GM10847 (cell line): Measurements from ENCODE around the gene THBS1.

Experiments used
- POLR2A ChIP-seq: IDR thresholded peaks from 2 replicates; pipeline ENCODE4 v1.6.1; 2011; ENCODE audit not compliant: insufficient read length; ENCODE audit errors: extremely low read depth

THBS1 gene

DNA sequence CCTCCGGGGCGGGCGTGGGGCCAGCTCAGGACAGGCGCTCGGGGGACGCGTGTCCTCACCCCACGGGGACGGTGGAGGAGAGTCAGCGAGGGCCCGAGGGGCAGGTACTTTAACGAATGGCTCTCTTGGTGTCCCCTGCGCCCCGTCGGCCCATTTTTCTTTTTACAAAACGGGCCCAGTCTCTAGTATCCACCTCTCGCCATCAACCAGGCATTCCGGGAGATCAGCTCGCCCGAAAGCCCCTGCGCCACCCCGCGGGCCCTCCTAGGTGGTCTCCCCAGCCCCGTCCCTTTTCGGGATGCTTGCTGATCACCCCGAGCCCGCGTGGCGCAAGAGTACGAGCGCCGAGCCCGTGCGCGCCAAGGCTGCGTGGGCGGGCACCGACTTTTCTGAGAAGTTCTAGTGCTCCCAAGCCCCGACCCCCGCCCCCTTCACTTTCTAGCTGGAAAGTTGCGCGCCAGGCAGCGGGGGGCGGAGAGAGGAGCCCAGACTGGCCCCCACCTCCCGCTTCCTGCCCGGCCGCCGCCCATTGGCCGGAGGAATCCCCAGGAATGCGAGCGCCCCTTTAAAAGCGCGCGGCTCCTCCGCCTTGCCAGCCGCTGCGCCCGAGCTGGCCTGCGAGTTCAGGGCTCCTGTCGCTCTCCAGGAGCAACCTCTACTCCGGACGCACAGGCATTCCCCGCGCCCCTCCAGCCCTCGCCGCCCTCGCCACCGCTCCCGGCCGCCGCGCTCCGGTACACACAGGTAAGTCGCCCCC is at the start of gene THBS1:
Gene THBS1 (plus strand): TSS at position 595 of the 757 bp plus-strand sequence. CDS start 779 bp downstream, outside the sequence.
- TF ChIP-seq POLR2A: no peak

DNA sequence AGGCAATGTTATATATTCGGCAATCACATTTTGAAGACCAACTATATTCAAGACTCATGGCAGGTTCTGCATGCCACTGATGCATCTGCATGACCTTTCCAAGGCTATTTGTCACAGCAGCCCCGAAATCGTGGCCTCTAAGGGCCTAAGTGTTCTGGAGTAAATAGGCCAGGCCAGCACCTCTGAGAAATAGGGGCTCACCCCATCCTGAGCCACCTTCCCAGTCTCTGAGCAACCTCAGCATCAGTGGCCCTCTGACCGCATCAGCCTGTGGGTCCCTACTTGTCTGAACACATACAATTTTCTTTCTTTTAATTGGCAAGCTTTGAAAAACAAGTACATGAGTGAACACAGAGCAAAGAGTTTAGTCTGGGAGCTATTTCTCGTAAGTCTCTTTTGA is 45.9 kb upstream of the THBS1 start:
- no peak for TF ChIP-seq POLR2A

DNA sequence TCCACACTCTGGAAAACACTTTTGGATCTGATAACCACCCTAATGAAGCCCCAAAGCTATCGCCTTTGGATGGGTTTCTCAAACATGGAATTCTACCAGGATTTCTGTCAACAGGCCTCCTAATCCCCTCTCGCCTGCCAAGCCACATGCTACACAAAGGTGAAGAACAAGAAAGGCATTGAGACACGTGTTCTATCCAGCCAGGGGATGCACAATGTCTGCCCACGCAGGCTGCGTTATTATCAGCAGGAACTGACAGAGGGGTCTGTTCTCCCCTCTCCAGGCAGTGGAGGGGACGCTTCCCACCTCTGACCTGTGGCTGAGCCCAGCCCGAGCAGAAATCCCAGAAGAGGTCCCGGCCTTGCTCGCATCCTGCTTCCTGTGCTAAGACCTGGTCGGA is 45.4 kb upstream of the THBS1 start:
- no peak for TF ChIP-seq POLR2A

DNA sequence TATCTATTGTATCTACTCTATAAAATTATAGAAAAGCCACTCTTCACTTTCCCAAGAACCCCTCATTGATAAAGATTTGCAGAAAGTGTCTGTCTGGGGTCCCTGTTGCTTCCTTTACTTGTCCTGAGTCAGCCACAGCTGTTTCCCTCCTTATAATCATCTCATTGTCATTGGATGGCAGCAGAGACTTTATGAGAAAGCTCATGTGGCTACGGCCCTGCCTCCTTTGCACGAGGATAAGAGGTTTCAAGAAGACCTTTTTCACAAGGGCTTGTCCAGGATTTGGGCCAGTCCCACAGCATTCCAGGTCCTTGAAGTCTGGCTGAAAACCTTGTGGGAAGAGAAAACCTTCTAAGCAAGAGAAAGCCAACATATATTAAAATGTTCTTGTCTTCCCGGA is 41.9 kb upstream of the THBS1 start:
- no peak for TF ChIP-seq POLR2A

DNA sequence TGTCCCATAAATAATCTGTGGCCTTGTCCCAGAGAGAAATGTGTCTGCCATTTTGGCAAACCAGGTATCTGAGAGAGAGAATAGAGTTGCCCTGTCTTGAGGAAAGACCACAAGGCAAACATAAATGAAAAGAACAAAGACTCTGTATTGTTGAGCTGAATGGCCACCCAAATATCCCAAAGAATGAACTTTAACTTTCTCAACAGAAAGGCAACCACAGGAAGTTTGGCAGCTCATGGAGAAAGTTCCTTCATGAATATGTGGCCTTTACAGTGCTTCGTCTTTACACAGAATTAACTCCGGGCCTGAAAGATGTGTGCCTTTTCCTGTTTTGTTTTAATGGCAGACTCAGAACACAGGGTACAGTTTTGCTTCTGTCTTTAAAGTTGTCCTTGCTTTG is 41.4 kb upstream of the THBS1 start:
- TF ChIP-seq POLR2A: no peak

DNA sequence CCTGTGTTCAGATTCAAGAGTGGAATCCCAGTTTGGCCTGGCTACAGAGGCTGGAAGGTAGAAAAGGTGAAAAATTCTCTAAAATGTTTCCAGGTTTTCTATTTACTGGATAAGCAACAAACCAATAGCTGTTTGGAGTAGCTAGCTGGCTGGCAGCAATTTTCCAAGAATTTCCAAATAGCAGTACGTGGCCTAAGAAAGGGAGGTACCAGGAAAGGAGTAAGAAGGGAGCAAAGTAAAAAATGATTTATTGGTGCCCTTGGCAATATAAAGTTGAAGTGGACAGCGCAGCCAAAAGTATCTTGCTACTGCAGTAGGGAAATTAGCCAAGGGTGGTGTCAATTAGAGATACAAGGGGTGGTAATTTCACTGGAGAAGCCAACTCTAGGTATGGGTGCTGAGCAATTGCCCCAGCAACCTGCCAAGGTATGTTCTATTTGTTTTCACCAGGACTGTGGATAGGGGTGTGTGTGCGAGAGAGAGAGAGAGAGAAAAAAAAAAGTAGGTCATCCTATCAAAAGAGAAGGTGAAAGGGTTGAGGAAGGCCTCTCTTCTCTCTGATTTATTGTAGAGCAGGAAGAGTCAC is 40.8 kb upstream of the THBS1 start:
- TF ChIP-seq POLR2A: no peak

DNA sequence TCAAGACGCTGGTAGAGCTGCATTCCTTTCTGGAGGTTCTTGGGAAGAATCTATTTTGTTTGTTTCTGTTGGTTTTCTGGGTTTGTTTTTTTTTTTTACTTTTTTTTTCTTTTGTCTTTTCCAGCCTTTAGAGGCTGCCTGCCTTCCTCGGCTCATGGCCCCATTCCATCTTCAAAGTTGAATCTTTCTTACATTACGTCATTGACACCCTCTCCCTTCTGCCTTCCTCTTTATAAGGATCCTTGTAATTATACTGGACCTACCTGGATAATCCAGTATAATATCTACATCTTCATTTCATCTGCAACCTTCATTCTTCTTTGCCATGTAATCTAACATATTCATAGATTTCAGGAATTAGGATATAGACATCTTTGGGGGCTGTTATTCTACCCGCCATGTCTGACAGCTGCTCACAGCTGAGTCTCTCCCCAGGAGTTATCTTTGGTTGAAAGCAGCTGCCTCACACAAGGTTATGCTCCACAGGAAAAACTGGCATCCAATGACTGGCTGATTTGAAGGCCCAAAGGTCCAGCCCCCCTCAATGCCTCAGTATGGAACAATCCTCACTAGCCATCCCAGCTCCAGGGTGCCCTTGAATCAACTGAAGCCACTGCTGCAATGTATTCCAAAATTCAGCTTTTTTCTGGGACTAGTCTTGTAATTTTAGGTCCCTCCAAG is 38.4 kb upstream of the THBS1 start:
- TF ChIP-seq POLR2A: no peak

DNA sequence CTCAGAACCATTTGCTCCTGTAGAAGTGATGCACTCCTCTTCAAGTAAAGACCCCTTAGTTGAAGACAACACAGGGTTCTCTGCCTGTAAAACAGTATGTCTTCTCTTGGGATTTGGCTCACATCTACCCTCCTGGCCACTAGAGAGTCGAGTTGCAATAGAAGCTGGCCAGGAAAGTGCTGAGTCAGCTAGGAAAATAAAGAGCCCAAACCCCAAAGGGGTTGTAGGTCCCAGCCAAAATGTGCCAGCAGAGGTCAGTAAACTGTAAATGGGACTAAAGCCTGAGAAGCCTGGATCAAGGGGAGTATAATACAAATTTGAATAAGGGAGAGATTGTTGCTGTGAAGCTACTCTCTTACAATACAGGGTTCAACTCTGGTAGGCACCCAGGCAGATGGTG is 37.2 kb upstream of the THBS1 start:
- no peak for TF ChIP-seq POLR2A

DNA sequence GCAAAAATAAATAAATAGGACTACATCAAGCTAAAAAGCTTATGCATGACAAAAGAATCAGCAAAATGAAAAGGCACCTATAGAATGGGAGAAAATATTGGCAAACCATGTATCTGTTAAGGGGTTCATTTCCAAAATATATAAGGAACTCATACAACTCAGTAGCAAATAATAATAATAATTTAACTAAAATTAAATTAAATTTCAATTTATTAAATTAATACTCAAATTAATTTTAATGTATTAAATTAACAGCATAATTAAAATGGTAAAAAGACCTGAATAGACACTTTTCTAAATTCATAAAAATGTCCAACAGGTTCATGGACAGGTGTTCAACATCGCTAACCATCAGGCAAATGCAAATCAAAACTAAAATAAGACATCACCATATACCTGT is 34.0 kb upstream of the THBS1 start:
- no peak for TF ChIP-seq POLR2A

DNA sequence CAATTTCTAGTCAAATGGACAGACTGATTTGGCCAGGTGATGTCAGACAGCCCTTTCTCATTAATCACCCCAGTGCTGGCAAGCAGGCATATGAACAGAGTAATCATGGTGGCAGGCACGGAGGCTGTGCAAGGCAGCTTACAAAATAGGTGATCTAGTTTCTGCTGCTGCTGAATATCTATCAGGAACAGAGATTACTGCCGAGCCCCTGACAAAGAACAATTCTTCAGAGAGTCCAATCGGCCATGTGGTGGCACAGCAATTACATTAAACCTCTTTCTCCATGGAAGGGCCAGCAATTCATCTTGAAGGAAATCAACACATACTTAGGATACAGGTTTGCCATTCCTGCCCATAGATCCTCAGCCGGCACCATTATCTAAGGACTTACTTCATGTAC is 32.3 kb upstream of the THBS1 start:
- no peak for TF ChIP-seq POLR2A

DNA sequence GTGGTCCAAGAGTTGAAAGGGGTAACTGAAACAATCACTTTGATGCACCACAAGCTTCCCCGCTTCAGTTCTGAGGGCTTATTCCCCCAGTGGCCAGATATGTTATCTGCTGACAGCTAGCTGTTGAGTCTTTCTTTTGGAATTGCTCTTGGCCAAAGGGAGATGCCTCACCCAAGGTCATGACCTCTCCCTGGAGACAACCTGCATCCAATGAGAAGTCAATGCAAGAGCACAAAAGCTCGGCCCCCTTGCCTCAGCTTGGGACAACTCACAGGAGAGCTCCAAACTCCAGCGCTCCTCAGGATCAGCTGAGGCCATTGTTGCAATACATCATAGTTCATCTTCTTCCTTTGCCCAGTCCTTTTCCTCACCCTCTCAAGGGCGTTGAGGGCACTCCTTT is 31.0 kb upstream of the THBS1 start:
- TF ChIP-seq POLR2A: no peak

DNA sequence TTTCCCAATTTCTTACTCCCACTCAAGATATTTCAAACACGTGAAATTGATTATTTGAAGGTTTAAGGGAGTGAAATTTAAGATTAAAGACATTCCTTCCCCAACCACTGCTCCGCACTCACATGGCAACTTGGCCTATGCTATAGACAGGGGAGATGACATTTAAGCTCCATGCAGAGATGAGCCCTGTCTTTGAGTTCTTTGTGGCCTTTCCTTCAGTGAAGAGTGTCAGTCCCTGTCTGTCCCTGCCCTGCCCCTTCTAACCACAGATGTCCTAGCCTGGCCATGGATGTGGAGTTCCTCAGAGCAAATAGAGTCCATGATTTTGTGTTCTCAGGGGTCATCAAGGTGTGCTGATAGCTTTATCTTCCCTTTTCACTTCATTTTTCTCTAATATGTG is 29.4 kb upstream of the THBS1 start:
- TF ChIP-seq POLR2A: no peak

DNA sequence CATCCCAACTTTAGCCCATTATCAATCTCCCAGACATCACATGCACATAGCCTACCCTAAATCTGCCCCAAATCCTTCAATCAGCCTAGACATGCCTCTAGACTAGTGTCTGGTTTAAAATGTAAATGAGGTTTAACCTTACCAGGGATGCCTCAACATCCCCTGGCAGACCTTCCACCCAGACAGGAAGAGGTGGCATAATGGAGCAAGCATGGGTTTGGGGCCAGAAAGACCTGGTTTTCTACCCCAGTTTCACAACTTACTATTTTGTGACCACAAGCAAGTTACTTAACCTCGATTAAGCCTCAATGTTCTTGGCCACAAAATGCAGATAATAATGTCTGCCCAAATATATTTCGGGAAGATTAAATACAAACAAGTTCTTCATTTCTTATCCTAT is 28.3 kb upstream of the THBS1 start:
- no peak for TF ChIP-seq POLR2A

DNA sequence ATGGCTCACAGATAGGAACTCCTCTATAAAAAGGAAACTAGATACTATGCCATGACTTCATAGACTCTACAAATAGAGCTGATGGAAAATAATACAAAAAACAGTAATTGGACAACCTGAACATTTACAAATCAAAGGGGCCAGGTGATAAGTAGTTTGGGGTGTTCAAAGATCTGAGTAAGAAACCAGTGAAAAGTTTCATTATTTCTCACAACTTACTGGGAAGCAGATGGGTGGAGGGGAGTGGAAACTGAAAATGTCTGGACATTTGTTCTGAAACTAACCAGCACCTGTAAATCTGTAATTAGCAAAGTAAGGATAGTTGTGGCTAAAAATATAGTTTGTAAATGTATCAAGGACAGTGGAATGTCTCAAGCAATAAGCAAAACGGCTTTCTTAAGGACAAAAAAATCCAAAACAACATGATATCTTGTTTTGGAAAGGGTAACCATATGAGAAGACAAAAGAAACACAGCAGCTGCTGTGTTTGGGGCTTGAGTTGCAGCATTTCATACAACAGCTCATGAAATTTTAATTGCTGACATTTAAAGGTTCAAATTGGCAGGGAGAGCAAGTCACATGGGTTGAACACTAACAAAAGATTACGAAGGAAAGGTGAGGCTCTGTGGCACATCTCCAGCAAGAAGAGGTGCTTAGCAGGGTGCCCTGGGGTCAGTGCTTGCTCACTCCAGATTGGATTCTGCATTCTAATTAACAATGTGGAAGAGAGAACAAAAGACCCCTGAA is 26.8 kb upstream of the THBS1 start:
- TF ChIP-seq POLR2A: no peak

DNA sequence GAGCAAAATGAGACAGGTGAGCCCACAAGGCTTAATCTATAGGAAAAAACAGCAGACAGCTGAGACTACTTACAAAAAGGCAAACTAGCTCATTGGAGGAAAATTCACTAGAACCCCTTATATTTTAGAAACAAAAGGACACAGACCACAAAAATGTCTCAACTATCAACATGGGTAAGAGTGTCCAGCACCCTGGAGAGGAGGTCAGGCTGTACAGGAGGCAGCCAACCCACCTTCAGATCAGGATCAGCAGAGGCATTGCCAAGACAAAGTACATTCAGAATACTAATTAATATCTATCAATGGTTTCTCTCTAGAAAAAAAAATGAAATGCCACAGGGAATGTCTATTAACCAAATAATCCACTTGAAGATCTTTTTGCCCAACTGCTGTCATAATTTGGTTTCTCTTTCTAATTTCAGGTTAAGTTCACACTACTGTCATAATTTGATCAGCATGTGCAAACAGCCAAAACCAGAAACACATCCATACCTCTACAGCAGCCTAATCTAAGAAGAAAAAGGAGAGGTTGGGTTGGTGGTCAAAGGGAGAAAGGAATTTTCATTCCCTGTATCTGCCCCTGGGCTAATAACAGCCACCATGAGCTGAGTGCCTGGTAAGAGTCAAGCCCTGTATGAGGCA is 26.0 kb upstream of the THBS1 start:
- TF ChIP-seq POLR2A: no peak
